NAMALWA (cell line): ENCODE measurements around the gene KLHL25.

ENCODE experiments used
- DNase-seq: peaks from one replicate; pipeline ENCODE4 v3.0.0-alpha.2; 2015; ENCODE audit warnings: low spot score

KLHL25 gene

GRCh38 chr15:85773970-85774369 is 20.8 kb downstream of the KLHL25 start:
- DNase-seq: no peak

- DNase-seq: no peak
Measured at GRCh38 chr15:85773249-85773648, 21.5 kb downstream of the KLHL25 start.

GRCh38 chr15:85772668-85773067 is 22.1 kb downstream of the KLHL25 start:
- no peak for DNase-seq

GRCh38 chr15:85771781-85772445 is 22.8 kb downstream of the KLHL25 start:
- DNase-seq: no peak

GRCh38 chr15:85771271-85771670 is 23.5 kb downstream of the KLHL25 start:
- no peak for DNase-seq

- DNase-seq: no peak
Measured at GRCh38 chr15:85770096-85771041, 24.4 kb downstream of the KLHL25 start.

- no peak for DNase-seq
Measured at GRCh38 chr15:85769182-85769900, 25.4 kb downstream of the KLHL25 start.

- DNase-seq: no peak
Measured at GRCh38 chr15:85768595-85769168, 26.0 kb downstream of the KLHL25 start.

GRCh38 chr15:85767785-85768529 is 26.8 kb downstream of the KLHL25 start:
- no peak for DNase-seq

GRCh38 chr15:85766001-85766831 is 28.5 kb downstream of the KLHL25 start:
- DNase-seq: no peak

- DNase-seq: no peak
Measured at GRCh38 chr15:85764649-85765277, 30.0 kb downstream of the KLHL25 start.

GRCh38 chr15:85763673-85764633 is 30.8 kb downstream of the KLHL25 start:
- no peak for DNase-seq

- no peak for DNase-seq
Measured at GRCh38 chr15:85763157-85763556, 31.6 kb downstream of the KLHL25 start.

- no peak for DNase-seq
Measured at GRCh38 chr15:85762756-85763127, 32.0 kb downstream of the KLHL25 start.

GRCh38 chr15:85762039-85762755 is 32.5 kb downstream of the KLHL25 start:
- DNase-seq: no peak

- DNase-seq: no peak
Measured at GRCh38 chr15:85761635-85762034, 33.1 kb downstream of the KLHL25 start.

- no peak for DNase-seq
Measured at GRCh38 chr15:85760531-85761371, 34.0 kb downstream of the KLHL25 start.
